ENCODE data around the gene CCBE1.
"Not testable (repeated sequence)": the region's sequence is repeated elsewhere in the genome, so short reads cannot be mapped to it uniquely, and the experiment has no call there.

Gene CCBE1

GRCh38 chr18:59714096-59714495 is 16.9 kb upstream of the CCBE1 start:
- not testable (repeated sequence) for DNase-seq

GRCh38 chr18:59712311-59712710 is 15.1 kb upstream of the CCBE1 start:
- DNase-seq: no peak

DNA sequence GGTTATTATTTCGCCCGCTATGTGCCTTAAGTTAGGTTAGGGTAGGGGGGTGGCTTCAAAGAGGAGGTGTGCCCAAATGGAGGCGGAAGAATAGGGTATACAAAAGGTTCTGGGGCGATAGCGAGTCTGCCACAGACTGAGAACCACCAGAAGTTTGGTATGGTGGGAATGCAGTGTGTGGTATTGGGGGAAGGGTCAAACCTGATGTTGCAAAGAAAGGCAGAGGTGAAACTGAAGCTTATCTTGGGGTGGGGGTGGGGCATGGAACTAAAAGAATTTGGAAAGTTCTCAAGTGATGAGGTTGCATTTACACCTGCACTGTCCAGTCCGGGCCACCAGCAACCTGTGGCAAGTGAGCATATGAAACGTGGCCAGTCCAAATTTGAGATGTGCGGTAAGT is 11.8 kb upstream of the CCBE1 start:
- no peak for DNase-seq

DNA sequence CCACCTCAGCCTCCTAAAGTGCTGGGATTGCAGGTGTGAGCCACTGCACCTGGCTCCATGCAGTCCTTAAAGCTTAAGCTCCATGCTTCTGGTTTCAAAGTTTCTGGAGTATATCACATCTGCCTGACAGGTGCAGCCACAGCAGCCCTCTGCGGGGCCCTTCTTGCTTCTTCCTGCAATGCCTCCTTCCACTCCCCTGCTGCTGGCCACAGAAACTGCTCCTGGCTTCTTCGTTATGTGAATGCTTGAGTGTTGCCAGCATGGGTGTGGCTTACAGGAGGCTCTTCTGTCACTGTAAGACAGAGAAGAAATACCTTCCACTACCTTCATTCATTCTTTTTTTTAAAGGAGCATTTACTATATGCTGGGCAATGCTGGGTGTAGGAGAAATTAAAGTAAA is 10.1 kb upstream of the CCBE1 start:
- no peak for DNase-seq

DNA sequence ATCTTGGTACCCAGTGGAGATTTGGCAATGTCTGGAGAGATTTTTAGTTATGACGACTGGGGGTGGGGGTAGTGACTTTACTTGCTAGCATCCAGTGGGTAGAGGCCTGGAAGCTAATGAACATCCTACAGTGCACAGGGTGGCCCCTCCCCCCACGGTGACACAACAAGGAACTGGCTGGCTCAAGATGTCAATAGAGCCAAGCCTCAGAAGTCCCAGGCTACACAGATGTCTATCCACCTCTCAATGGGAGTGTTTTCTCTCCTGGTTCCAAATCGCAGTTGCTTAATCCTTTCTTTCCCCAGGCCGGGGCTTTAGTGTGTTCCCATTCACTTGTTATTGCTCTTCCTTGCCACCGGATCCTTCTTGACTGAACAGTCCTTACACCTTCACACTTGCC is 9.3 kb upstream of the CCBE1 start:
- no peak for DNase-seq

- no peak for DNase-seq
Observed at GRCh38 chr18:59705145-59705544, 7.9 kb upstream of the CCBE1 start.

- no peak for DNase-seq
Observed at GRCh38 chr18:59704146-59704545, 6.9 kb upstream of the CCBE1 start.

DNA sequence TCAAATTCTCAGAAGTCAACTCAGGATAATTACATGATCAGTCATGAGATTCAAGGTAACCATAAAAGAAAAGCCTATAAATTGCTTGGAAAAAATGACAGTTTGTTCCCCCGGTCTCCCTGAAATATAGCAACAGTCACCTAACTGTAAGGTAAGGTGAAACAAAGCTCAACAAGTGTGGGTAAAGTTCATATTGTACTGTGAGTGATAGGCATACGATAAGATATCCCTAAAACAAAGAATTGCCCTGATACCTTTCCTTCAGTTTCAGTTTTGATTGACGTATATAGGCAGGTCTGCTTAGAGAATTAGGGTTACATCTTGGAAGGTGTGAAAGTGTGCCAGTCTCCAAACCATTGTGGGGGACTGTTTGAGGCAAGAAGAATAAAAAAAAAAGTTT is 4.0 kb upstream of the CCBE1 start:
- DNase-seq: no peak

DNA sequence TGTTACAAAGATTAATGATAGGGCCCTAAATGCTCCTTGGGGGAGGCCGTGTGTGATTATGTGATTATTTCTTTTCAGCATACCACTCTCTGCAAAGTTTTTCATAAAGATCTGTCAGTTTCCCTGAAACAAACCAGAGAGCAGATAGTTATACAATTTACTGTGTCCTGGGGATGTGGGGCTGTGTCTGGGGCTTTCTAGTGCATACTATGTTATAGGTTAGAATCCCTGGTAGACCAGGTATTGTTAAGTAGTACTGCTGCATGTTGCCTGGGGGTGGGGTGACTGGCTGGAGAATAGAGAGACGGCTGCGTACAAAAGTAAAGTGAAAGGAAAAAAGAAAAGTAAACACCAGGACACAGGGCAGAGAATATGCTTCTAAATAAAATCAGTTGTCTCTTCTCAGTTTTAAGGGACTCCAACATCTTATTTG is 3.3 kb upstream of the CCBE1 start:
- no peak for DNase-seq

GRCh38 chr18:59699750-59700534 is 2.7 kb upstream of the CCBE1 start:
- no peak for DNase-seq

DNA sequence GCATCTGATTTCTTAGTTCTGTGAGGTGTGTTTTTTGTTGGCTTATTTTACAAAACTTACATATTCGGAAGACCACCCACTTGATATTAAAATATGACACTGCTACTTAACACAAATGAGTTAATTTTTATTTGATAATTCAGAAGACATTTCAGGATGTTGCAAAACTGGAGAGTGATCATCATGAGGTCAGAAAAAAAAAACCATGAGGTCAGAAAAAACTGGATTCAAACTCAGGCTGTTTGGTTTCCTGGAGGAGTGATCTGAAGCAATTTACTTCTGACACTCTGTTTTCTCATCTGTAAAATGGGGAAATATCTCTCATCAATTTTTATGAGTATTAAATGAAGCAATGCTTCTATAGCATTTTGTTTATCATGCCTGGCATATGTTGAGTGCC is 1.8 kb upstream of the CCBE1 start:
- DNase-seq: no peak

DNA sequence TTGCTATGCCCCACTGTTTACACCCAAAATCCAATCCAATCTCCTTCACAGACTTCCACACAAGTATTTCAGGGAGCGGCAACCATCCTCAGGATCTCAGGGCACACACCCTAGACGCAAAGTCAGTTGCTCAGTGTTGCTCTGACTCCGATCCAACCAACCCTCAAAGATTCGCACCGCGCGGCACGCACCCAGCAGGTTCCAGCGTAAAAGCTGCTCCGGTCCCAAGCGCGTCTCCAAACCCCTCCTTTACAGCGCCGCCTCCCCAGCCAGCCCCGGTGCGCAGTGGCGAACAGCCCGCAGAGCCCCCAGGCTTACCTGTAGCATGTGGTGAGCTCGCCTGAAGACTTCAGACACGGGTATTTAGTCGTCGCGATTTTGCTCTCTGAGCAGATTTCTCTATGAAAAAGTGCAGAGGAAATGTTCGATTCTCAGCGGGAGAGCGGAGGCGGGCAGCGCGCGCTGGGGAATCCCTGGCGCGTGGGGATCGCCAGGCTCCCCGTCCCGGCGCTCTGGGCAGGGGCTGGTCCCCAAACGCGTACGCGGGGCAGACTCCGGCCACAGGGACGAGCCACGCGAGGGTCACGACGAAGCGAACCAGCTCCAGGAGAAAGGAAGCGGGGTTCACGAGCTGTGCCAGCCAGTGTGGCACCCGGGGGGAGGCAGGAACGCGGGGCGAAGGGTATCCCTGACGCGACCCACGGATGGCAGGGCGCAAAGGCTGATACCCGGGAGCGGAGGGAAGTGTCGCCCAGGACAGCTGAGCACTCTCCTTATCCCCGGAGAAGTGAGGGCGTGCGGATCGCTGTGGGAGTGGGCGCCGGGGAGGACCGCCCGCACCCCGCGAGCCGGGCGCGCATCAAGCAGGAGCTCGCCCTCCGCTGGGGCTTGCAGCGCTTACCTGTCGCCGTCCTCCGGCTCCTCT is 650 bp downstream of the CCBE1 start:
- no peak for DNase-seq

GRCh38 chr18:59695551-59695950 is 1.7 kb downstream of the CCBE1 start:
- no peak for DNase-seq

DNA sequence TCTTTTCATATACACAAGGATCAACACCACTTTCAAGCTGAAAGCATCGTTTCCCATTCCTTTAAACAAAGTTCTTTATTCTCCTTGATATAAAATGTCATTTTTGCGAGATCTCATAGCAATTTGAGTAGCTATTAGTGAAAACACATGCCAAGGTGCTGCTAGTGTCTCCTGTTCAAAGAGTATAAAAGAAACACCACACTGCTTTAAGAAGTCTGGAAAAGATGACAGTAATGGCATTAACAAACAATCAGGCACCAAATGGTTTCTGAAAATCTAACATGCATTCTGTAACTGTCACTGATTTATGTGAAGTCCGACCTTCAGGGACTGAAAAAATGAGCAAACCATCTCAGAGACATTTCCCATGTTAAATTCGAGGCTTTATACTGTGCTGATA is 2.4 kb downstream of the CCBE1 start:
- no peak for DNase-seq

GRCh38 chr18:59691996-59692395 is 5.2 kb downstream of the CCBE1 start:
- DNase-seq: no peak

- DNase-seq: no peak
Observed at GRCh38 chr18:59690996-59691395, 6.2 kb downstream of the CCBE1 start.

GRCh38 chr18:59690186-59690982 is 6.8 kb downstream of the CCBE1 start:
- DNase-seq: no peak

- DNase-seq: no peak
Observed at GRCh38 chr18:59689756-59690155, 7.5 kb downstream of the CCBE1 start.

DNA sequence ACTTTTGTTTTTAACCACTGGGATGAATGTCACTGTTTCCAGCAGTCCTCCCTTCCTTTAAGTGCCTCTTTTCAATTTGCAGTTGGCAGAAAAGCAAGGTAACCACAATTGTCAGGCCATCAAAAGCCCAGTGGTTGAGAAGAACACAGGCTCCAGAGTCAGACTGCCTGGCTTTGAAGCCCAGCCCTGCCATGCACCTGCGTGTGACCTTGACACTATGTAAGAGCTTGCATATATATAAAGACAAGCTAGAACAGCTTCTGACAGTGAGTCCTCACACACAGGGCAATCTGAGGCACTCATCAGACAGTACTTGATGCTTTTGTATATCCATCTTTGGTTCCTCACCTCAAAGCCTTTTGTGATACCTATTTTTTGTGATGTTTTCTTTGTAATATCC is 11.0 kb downstream of the CCBE1 start:
- DNase-seq: no peak

DNA sequence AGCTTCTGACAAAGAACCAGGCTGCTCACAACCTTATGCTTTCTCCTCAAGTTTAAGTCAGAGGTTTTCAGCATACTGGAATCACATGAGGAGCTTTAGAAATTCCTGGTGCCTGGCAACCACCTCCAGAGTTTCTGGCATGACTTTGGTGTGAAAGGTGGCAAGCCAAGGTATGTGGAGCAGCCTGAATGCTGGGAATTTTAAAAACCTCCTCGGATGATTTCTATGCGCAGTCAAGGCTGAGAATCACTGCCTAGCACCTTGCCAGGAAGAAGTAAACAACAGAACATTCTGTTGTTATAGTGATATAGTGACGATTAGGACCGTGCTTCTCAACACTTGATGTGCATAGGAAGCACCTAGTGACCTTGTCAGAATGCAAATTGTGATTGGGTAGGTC is 11.7 kb downstream of the CCBE1 start:
- no peak for DNase-seq

GRCh38 chr18:59684777-59685176 is 12.4 kb downstream of the CCBE1 start:
- no peak for DNase-seq

DNA sequence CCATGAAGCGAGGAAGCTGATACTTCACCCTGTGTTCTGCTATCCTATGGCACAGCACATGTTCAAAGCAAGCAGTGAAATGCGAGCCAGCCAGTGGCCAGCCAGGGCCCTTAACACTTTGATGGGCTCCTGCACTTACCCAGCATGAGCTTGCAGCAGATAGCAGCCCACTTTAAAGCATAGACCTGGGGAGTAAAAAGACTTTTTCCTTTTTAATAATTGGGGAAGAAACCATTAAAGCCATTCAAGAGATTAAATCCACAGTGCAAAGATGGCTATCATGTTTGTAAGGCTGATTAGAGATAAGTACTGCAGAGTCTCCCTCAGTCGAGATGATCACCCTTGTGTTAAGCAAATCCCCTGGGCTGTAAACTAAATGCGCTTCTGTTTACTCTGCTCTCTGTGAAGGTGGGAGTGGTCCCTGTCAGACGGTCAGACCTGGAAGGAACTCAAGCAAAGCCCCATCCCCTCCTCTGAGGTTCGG is 15.7 kb downstream of the CCBE1 start:
- no peak for DNase-seq

GRCh38 chr18:59681051-59681450 is 16.2 kb downstream of the CCBE1 start:
- no peak for DNase-seq
